Gastrocnemius medialis (tissue), 4 donors: ENCODE data around the gene CCNA2.

Experiments
- POLR2A ChIP-seq, 2 donors: fragments of 450-650 bp; IDR thresholded peaks; one replicate each; pipeline ENCODE4 v1.6.1; 2017; ENCODE audit warnings: antibody characterized with exemption in 2 of 2, mild to moderate bottlenecking in 2 of 2, moderate library complexity in 2 of 2
- TF ChIP-seq, protein P1 (sequence below), 5 experiments: fragments of 450-650 bp in 3 of 5; fragments of 200-600 bp in 2 of 5; sonication (generic) in 2 of 5; IDR thresholded peaks in 4 of 5; conservative IDR thresholded peaks in 1 of 5; 1 replicate in 4 of 5; 2 replicates in 1 of 5; pipeline ENCODE4 v1.5.1; 2016 to 2019; ENCODE audit warnings: antibody characterized with exemption in 5 of 5, mild to moderate bottlenecking in 3 of 5, moderate library complexity in 3 of 5

DNA sequence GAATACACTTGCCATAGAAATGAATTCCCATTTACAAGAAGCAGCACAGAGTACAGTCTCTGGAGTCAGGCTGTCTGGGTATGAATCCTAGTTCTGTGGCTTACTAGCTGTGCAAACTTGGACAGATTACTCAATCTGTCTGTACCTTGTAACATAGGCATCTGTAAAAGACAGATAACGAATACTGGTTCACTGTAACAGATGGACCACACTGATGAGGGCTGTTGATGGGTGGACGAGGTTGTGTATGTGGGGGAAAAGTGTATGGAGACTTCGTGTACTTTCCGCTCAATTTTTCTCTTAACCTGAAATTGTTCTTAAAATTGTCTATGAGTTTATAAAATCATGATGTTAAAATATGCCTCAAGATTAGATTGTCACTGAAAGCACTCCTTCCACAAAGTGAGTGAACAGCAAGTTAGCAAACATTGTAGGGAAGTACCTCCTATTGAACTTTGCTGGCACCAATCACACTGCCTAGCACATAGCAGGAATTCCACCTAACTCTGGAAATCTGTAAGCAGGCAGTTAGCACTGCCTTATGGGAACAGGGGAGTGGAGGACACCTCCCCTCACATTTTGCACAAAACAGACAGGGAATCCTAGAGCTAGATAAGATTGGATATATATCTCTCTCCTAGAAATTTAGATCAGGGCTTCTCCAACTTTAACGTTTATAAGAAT, 29.0 kb downstream of the CCNA2 start:
- TF ChIP-seq, protein P1, sequence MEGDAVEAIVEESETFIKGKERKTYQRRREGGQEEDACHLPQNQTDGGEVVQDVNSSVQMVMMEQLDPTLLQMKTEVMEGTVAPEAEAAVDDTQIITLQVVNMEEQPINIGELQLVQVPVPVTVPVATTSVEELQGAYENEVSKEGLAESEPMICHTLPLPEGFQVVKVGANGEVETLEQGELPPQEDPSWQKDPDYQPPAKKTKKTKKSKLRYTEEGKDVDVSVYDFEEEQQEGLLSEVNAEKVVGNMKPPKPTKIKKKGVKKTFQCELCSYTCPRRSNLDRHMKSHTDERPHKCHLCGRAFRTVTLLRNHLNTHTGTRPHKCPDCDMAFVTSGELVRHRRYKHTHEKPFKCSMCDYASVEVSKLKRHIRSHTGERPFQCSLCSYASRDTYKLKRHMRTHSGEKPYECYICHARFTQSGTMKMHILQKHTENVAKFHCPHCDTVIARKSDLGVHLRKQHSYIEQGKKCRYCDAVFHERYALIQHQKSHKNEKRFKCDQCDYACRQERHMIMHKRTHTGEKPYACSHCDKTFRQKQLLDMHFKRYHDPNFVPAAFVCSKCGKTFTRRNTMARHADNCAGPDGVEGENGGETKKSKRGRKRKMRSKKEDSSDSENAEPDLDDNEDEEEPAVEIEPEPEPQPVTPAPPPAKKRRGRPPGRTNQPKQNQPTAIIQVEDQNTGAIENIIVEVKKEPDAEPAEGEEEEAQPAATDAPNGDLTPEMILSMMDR (IDR thresholded peaks at IDR 0.05 in 4 of 5, conservative IDR thresholded peaks at IDR 0.05 in 1 of 5) = no peak
- TF ChIP-seq POLR2A (IDR thresholded peaks at IDR 0.05) = no peak
